Vagina (tissue), 2 donors: Measurements from ENCODE around the gene NPC1. TPM values are rescaled to one million over a fixed set of nuclear protein-coding genes. Genes with fewer than 3 reads are reported as not detected.
A peak's percentile ranks its signal among the peaks of the same experiment; 100 is the strongest.
"Not testable (repeated sequence)": the region's sequence is repeated elsewhere in the genome, so short reads cannot be mapped to it uniquely, and the experiment has no call there.

ENCODE experiments used
- DNase-seq, 2 donors: peaks; one replicate each; pipeline ENCODE4 v3.0.0-alpha.2; 2017; ENCODE audit errors: extremely low spot score in 2 of 2
- H3K27ac ChIP-seq: fragments of 200-600 bp; sonication (generic); one replicate; pipeline ENCODE4 v1.5.1; 2019
- H3K27me3 ChIP-seq: fragments of 200-600 bp; sonication (generic); one replicate; pipeline ENCODE4 v1.5.1; 2019
- H3K36me3 ChIP-seq, 2 donors: fragments of 200-600 bp; sonication (generic); one replicate each; pipeline ENCODE4 v1.5.1; 2017 to 2019
- H3K4me1 ChIP-seq: fragments of 200-600 bp; sonication (generic); one replicate; pipeline ENCODE4 v1.5.1; 2019
- H3K4me3 ChIP-seq, 2 donors: fragments of 200-600 bp; sonication (generic); 1 replicate in 1 of 2; 2 replicates in 1 of 2; pipeline ENCODE4 v1.5.1; 2016 to 2019
- H3K9me3 ChIP-seq: fragments of 200-600 bp; sonication (generic); one replicate; pipeline ENCODE4 v1.5.1; 2019
- CTCF ChIP-seq, 3 experiments: fragments of 450-650 bp in 2 of 3; fragments of 200-600 bp in 1 of 3; sonication (generic) in 1 of 3; IDR thresholded peaks; one replicate each; pipeline ENCODE4 v1.5.1; 2017 to 2019; ENCODE audit warnings: antibody characterized with exemption in 3 of 3, mild to moderate bottlenecking in 2 of 3, moderate library complexity in 2 of 3
- POLR2A ChIP-seq, 2 donors: fragments of 450-650 bp; IDR thresholded peaks; one replicate each; pipeline ENCODE4 v1.6.1; 2017; ENCODE audit warnings: antibody characterized with exemption in 2 of 2, mild to moderate bottlenecking in 2 of 2, moderate library complexity in 2 of 2
- POLR2AphosphoS5 ChIP-seq, 2 donors: sonication (generic); formaldehyde crosslinking; IDR thresholded peaks; one replicate each; pipeline ENCODE4 v1.9.0; 2017; ENCODE audit warnings: antibody characterized with exemption in 2 of 2, mild to moderate bottlenecking in 2 of 2, low read depth in 1 of 2; ENCODE audit not compliant: insufficient read depth in 1 of 2
- intact Hi-C: fragments of 100-400 bp; cut with DNase I; formaldehyde crosslinking; loops from one replicate; pipeline ENCODE4 v1.15.1; 2023
- total RNA-seq: library from RNA; depleted of rRNA; stranded (reverse); fragments of >200 nt; gene quantifications from one replicate; pipeline ENCODE4 v1.2.3, GENCODE V29; 2016

Gene NPC1
- total RNA-seq, 1 donor from 2014 or later, result 89.9 TPM

GRCh38 chr18:23565916-23566547, 20.3 kb downstream of the NPC1 start:
- Histone ChIP-seq H3K9me3 (no peaks in the 10 kb centered on the region), H3K4me3 (no peak overlapping the region), H3K4me1 (peaks cover 9% of the 10 kb centered on the region), H3K36me3 (peaks cover 0 to 43% of the 10 kb centered on the region in 2 donors), H3K27ac (no peak overlapping the region), H3K27me3 (no peaks in the 10 kb centered on the region)
- TF ChIP-seq POLR2AphosphoS5 (IDR thresholded peaks at IDR 0.05; ENCODE audit: insufficient read depth in 1 of 2, low read depth in 1 of 2), result peak in 1 of 2 donors; percentile 48
- TF ChIP-seq CTCF (IDR thresholded peaks at IDR 0.05), result no peak
- DNase-seq, result no peak
- intact Hi-C loops, result no loop called here

DNA sequence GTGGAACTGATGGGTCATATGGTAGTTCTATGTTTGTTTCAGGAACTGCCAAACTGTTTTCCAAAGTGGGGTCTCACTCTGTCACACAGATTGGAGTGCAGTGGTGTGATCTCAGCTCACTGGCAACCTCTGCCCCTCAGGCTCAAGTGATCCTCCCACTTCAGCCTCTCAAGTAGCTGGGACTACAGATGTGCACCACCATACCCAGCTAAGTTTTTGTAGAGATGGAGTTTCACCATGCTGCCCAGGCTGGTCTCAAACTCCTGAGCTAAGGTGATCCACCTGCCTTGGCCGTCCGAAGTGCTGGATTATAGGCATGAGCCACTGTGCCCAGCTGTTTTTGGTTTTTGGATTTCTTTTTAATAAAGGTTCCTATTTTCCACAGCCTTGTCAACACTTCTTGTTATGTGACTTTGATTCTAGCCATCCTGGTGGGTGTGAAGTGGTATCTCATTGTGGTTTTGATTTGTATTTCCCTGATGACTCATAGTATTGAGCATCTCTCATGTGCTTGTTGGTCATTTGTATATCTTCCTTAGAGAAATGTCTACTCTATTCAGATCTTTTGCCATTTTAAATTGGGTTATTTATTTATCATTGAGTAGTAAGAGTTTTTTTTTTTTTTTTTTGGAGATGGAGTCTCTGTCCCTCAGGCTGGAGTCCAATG, 22.8 kb downstream of the NPC1 start:
- peaks cover 2% of the 10 kb centered on the region for H3K4me1 ChIP-seq
- H3K4me3 ChIP-seq, result no peak overlapping the region
- H3K9me3 ChIP-seq, result no peaks in the 10 kb centered on the region
- H3K27ac ChIP-seq, result no peak overlapping the region
- no peak for DNase-seq
- intact Hi-C loops, result no loop called here
- no peaks in the 10 kb centered on the region for H3K27me3 ChIP-seq
- no peak for TF ChIP-seq POLR2A (IDR thresholded peaks at IDR 0.05)
- TF ChIP-seq POLR2AphosphoS5 (IDR thresholded peaks at IDR 0.05; ENCODE audit: insufficient read depth in 1 of 2, low read depth in 1 of 2), result no peak
- TF ChIP-seq CTCF (IDR thresholded peaks at IDR 0.05), result no peak
- H3K36me3 ChIP-seq, result peaks cover 0 to 56% of the 10 kb centered on the region in 2 donors

DNA sequence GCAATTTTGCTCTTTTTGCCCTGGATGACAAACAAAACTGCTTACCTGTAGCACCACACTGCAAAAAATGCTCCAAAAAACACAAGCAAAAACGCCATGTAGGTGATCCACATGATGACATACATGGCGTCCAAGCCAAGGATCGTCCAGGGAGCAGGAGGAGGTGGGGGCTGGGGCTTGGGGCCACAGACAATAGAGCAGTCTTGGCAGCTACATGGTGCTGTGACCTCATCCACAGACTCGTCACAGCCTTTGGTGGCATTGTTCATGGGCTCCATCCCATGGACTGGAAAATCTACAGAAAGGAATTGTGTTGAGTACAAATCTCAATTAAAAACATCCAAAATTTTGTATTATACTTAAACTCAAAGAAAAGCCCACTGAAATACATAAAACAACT, 26.1 kb downstream of the NPC1 start:
- TF ChIP-seq CTCF (IDR thresholded peaks at IDR 0.05) (no peak), POLR2A (IDR thresholded peaks at IDR 0.05) (no peak), POLR2AphosphoS5 (IDR thresholded peaks at IDR 0.05; ENCODE audit: insufficient read depth in 1 of 2, low read depth in 1 of 2) (no peak)
- H3K9me3 ChIP-seq, result no peaks in the 10 kb centered on the region
- DNase-seq, result no peak
- peaks cover 0 to 58% of the 10 kb centered on the region in 2 donors for H3K36me3 ChIP-seq
- H3K4me3 ChIP-seq, result no peak overlapping the region
- H3K27me3 ChIP-seq, result no peaks in the 10 kb centered on the region
- H3K4me1 ChIP-seq, result no peaks in the 10 kb centered on the region
- no peak overlapping the region for H3K27ac ChIP-seq
- intact Hi-C loops, result no loop called here

- H3K27me3 ChIP-seq, intact Hi-C loops, H3K9me3 ChIP-seq, H3K27ac ChIP-seq, H3K4me3 ChIP-seq, DNase-seq, H3K4me1 ChIP-seq: not testable (repeated sequence)
- H3K36me3 ChIP-seq, result peaks cover 0 to 80% of the 10 kb centered on the region in 2 donors
Measured at GRCh38 chr18:23557511-23557910, 28.8 kb downstream of the NPC1 start.

DNA sequence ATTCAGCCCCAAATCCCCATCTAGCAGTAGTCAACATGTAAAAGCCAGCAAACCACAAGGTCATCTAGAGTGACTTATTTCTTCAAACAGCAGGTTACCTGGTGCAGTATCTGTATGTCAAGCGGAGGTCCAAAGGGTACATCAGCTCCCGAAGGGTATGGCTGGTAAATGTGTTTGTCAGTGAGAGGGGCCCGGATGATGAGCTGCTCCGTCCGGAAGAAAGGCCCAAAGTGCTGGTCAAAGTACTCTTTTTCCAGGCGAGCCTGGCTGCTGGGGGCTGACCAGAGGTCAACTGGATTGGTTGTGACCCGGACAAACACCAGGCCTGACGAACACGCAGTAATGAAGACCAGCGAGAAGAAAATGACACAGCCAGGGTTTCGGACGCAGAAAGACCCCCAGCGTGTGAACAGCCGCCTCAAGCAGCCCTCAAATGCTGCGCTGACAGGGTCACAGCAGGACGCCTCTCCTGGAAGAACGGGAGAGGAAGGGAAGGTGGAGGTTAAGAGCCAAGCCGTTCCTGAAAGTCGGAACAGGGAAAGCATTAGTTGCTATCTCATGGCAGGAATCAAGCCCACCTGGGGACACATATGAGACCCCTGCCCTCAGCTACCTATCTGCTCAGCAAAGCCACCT, 30.0 kb downstream of the NPC1 start:
- intact Hi-C loops, result no loop called here
- H3K27ac ChIP-seq, result no peak overlapping the region

More for the DNA sequence above, 30.0 kb downstream of the NPC1 start:
- no peaks in the 10 kb centered on the region for H3K4me1 ChIP-seq
- H3K9me3 ChIP-seq, result no peaks in the 10 kb centered on the region
- peaks cover 0 to 91% of the 10 kb centered on the region in 2 donors for H3K36me3 ChIP-seq
- no peak for DNase-seq
- H3K27me3 ChIP-seq, result no peaks in the 10 kb centered on the region
- TF ChIP-seq CTCF (IDR thresholded peaks at IDR 0.05), result no peak
- no peak for TF ChIP-seq POLR2A (IDR thresholded peaks at IDR 0.05)
- no peak for TF ChIP-seq POLR2AphosphoS5 (IDR thresholded peaks at IDR 0.05; ENCODE audit: insufficient read depth in 1 of 2, low read depth in 1 of 2)
- no peak overlapping the region for H3K4me3 ChIP-seq
